ENCODE data around the gene INSR. TPM values are rescaled to one million over a fixed set of nuclear protein-coding genes. Genes with fewer than 3 reads are reported as not detected.

The INSR gene
- total and polyA plus RNA-seq, 2 donors from 2014 or later = 15.5 to 50.4 TPM

DNA sequence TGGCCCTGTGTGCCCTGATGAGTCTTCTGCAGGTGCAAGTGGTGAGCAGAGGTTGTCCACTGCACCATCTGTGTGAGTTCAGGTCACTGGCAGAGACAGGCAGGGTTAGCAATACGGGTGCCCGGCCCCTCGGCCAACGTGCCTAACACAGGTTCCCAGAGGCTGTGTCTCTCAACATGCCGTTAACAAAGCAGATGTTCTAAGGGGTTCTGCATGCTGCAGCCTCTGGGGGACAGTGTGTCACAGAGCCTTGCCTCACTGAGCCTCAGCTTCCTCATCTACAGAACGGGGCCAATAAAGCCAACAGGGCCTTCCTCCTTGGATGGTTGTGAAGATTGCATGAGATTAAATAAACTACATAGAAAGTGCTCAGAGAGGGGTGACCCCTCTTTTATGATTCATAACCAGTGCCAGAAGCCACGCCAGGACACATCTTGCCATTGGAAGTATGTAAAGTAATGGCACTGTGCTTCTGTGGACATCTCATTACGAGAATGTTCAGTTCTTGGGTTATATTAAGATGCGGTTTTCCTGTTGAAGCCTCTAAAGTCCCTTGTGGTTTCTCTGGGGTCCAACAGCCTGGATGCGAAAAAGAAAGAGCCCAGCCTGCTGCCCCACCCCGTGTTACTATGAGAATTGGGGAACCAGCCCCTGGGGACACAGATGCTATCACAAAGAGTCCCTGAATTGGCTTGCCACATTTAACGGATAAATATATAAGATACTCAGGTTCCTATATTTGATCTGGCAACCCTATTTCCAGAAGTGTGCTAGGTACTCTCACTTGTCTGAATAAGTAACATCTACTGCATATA, 43.4 kb upstream of the INSR start:
- no peak for FAIRE-seq
- peaks cover 0 to 6% (median 0%) of the 10 kb centered on the region in 3 donors for H3K4me1 ChIP-seq (ENCODE audit: control insufficient read depth in 2 of 3, insufficient read depth in 2 of 3, low read depth in 1 of 3, low read length in 3 of 3)
- no peaks in the 10 kb centered on the region for H3K36me3 ChIP-seq (ENCODE audit: control insufficient read depth in 2 of 3, insufficient read depth in 3 of 3, low read length in 3 of 3)
- intact Hi-C loops (cut with DNase I) = no loop called here
- no peaks in the 10 kb centered on the region for H3K9me3 ChIP-seq (ENCODE audit: control insufficient read depth in 2 of 3, insufficient read depth in 1 of 3, low read length in 3 of 3)
- TF ChIP-seq CTCF (IDR thresholded peaks at IDR 0.05; ENCODE audit: borderline replicate concordance, extremely low read depth, insufficient read depth) = no peak
- no peak for DNase-seq
- no peak overlapping the region for H3K9ac ChIP-seq (ENCODE audit: low read length in 3 of 3)
- no peak overlapping the region for H3K27ac ChIP-seq (ENCODE audit: low read depth in 2 of 2, low read length in 2 of 2)
- H3K27me3 ChIP-seq (ENCODE audit: control insufficient read depth, insufficient read depth, low read length) = no peaks in the 10 kb centered on the region
- no peak overlapping the region for H3K4me3 ChIP-seq (ENCODE audit: low read length in 3 of 3)

- no peak for FAIRE-seq
- Histone ChIP-seq H3K36me3 (ENCODE audit: control insufficient read depth in 2 of 3, insufficient read depth in 3 of 3, low read length in 3 of 3) (peaks cover 0 to under 1% (median 0%) of the 10 kb centered on the region in 3 donors), H3K4me3 (ENCODE audit: low read length in 3 of 3) (no peak overlapping the region), H3K4me1 (ENCODE audit: control insufficient read depth in 2 of 3, insufficient read depth in 2 of 3, low read depth in 1 of 3, low read length in 3 of 3) (peaks cover 0 to 6% (median 0%) of the 10 kb centered on the region in 3 donors), H3K27ac (ENCODE audit: low read depth in 2 of 2, low read length in 2 of 2) (no peak overlapping the region), H3K9ac (ENCODE audit: low read length in 3 of 3) (no peak overlapping the region), H3K9me3 (ENCODE audit: control insufficient read depth in 2 of 3, insufficient read depth in 1 of 3, low read length in 3 of 3) (peaks cover 0 to under 1% (median 0%) of the 10 kb centered on the region in 3 donors), H3K27me3 (ENCODE audit: control insufficient read depth, insufficient read depth, low read length) (no peaks in the 10 kb centered on the region)
- intact Hi-C loops (cut with DNase I) = no loop called here
- DNase-seq = no peak
- no peak for TF ChIP-seq CTCF (IDR thresholded peaks at IDR 0.05; ENCODE audit: borderline replicate concordance, extremely low read depth, insufficient read depth)
These were observed 42.2 kb upstream of the INSR start for GRCh38 chr19:7336321-7336973.

GRCh38 chr19:7333198-7334118, 39.2 kb upstream of the INSR start:
- no peak for TF ChIP-seq CTCF (IDR thresholded peaks at IDR 0.05; ENCODE audit: borderline replicate concordance, extremely low read depth, insufficient read depth)
- FAIRE-seq (no peak), DNase-seq (no peak)
- Histone ChIP-seq H3K36me3 (ENCODE audit: control insufficient read depth in 2 of 3, insufficient read depth in 3 of 3, low read length in 3 of 3) (peaks cover 0 to 3% (median 0%) of the 10 kb centered on the region in 3 donors), H3K4me1 (ENCODE audit: control insufficient read depth in 2 of 3, insufficient read depth in 2 of 3, low read depth in 1 of 3, low read length in 3 of 3) (peaks cover 0 to 4% (median 0%) of the 10 kb centered on the region in 3 donors), H3K4me3 (ENCODE audit: low read length in 3 of 3) (no peak overlapping the region), H3K9me3 (ENCODE audit: control insufficient read depth in 2 of 3, insufficient read depth in 1 of 3, low read length in 3 of 3) (peaks cover 0 to 2% (median 0%) of the 10 kb centered on the region in 3 donors), H3K9ac (ENCODE audit: low read length in 3 of 3) (no peak overlapping the region), H3K27me3 (ENCODE audit: control insufficient read depth, insufficient read depth, low read length) (no peaks in the 10 kb centered on the region), H3K27ac (ENCODE audit: low read depth in 2 of 2, low read length in 2 of 2) (peak overlapping the region; percentile 4 to 41)
- intact Hi-C loops (cut with DNase I) = no loop called here

Measured in kidney (tissue), 14 donors.